ENCODE results near the gene UNC80.

Gene UNC80

DNA sequence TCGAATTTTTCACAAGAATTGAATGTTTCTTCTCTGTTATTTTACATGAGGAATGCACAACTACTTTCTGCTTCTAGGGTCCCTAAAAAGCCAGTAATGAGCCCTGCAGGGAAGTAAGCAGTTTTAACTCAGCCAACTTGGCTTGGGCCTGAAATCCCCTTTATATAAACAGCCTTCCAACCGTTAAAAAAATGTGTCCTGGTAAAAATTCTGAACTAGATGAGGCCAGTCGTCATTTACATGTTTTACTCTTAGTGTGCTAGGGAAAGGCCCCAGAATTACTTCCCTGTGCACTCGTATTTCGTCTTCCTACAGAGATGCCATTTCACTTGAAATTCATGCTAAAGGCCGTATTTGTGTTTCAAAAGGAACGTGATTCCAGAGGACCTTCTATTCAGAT is 188.4 kb downstream of the UNC80 start:
- TF ChIP-seq, protein P1, sequence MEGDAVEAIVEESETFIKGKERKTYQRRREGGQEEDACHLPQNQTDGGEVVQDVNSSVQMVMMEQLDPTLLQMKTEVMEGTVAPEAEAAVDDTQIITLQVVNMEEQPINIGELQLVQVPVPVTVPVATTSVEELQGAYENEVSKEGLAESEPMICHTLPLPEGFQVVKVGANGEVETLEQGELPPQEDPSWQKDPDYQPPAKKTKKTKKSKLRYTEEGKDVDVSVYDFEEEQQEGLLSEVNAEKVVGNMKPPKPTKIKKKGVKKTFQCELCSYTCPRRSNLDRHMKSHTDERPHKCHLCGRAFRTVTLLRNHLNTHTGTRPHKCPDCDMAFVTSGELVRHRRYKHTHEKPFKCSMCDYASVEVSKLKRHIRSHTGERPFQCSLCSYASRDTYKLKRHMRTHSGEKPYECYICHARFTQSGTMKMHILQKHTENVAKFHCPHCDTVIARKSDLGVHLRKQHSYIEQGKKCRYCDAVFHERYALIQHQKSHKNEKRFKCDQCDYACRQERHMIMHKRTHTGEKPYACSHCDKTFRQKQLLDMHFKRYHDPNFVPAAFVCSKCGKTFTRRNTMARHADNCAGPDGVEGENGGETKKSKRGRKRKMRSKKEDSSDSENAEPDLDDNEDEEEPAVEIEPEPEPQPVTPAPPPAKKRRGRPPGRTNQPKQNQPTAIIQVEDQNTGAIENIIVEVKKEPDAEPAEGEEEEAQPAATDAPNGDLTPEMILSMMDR (IDR thresholded peaks at IDR 0.05), result no peak

DNA sequence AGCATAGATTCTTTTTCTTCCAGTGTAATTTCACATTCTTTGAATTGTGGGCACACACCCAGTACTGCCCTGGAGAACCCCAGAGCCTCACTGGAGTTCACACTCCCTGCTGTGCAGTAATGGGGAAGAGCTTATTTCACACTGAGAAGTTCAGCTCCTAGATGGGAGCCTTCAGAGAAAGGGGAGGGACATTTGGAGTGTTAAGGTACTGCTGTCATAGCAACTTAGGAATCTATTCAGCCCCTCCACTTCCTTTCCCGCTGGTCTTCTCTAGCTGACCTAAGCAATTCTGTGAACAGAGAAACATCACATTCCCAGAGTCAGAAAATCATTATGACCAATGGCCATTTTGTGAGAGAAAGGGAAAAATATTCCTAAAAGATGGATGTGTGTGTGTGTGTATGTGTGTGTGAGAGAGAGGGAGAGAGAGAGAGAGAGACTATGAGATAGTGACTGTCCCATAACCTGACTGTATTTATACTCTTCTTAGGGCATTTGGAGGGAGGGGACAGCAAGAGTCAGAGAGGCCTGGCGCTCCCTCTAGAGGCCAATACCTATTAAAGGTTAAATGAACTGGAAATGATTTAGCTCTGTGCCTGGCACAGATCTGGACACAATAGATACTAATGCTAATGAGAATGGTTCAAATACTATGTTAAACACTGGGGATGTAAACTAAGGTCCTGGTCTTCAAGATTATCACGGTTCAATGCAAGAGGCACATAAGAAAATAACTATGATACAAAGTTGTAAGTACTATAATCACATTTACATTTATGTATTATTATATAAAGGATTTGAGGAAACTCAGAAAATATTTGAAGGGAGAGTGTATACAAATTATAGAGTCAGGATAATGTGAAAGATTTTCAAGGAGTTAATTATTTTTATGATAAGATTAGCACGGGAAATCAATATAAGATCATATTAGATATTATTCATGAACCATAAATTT is 189.3 kb downstream of the UNC80 start:
- TF ChIP-seq, protein P1 (IDR thresholded peaks at IDR 0.05), result peak; percentile 67

DNA sequence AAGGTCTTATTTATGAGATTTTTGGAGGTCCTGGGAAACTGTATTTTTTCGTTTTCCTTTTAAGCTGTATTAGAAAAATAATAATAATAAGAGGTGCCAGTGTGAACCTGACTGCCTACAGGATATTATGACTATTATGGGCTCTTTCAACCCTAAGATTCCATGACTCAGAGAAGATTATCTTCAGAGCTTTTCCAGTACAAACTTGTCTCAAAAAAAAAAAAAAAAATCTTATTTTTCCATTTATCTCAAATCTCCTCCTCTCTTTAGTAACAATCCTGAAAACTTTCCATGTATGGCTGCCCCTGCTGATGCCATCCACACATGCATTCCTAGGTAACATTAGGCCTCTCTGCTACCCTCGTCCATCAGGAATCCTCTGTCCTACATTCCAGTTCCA is 194.1 kb downstream of the UNC80 start:
- TF ChIP-seq, protein P1 (IDR thresholded peaks at IDR 0.05), result no peak

DNA sequence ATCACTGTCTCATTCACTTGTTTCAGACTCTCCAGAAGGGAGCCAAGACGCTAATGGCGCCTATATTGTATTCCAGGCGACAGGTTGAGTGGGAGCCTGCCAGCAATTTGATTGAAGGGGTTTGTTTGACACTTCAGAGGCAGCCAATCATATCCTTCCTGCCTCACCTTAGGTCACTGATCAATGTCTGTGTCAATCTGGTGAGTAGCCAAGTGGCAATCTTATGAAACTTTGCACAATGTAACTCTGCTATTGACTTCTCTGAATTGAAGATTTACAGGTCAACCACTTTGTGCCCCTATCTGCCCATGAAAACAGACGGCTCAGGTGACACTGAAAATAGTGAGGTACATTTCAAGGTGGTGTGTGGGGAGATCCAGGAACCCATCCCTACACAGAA is 198.1 kb downstream of the UNC80 start:
- TF ChIP-seq, protein P1 (IDR thresholded peaks at IDR 0.05), result no peak

DNA sequence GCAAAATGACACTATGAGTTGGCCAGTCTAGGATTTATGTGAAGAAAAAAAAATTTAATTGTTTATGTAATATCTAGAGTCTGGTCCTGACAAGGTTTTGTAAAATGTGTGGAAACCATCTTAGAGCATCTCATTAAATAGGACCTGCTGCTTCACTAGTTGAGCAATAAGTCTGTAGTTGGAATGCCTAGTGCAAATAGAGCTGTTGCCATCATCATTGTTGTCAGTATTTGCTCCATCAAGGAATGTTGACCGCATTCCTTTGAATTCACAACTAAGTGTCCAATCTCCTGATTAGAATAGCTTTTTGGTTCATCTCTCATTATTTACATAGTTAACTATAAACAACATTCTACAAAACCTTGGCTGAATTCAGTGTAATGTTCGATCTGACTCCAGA is 198.6 kb downstream of the UNC80 start:
- TF ChIP-seq, protein P1 (IDR thresholded peaks at IDR 0.05), result no peak

DNA sequence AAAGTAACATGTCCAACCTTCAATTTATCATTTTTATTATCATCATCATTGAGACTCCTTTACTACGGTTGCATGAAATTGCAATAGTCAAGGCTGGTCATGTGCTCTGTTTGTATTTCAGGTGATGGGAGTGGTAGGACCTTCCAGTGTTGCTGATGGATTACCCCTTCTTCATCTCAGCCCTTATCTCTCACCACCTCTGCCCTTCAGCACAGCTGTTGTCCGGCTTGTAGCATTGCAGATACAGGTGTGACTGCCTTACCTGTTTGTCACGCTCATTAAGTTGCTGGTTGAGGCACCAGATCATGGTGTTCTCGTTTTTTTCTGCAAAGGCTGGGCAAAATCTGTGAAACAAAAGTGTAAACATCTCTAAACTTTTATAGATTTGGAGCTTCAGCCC is 199.1 kb downstream of the UNC80 start:
- TF ChIP-seq, protein P1 (IDR thresholded peaks at IDR 0.05), result no peak

DNA sequence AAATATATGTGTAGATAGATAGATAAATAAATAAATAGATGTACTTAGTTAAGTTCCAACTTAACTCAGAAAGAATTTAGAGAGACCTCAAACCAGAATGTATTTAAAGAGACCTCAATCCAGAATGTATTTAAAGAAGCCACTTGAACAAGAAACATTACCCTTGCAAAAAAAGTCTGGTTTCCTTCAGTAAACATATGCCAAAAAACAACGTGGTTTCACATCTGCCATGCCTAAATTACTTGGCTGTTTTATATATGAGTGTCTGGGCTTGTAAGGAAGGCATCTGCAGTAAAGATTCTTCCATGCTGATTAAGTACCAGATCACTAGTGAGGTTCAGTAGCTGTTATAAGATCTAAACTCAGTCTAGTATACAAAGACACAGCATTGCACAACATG is 201.7 kb downstream of the UNC80 start:
- TF ChIP-seq, protein P1 (IDR thresholded peaks at IDR 0.05), result no peak
